ENCODE measurements around the gene MINDY2. TPM values are rescaled to one million over a fixed set of nuclear protein-coding genes. Genes with fewer than 3 reads are reported as not detected.

MINDY2 gene
- total and polyA plus RNA-seq, 9 of the 15 experiments (the other 6 are each of a cell fraction or from before 2014, with no cell fraction given), result 2.4 to 15.3 (median 7.2) TPM

DNA sequence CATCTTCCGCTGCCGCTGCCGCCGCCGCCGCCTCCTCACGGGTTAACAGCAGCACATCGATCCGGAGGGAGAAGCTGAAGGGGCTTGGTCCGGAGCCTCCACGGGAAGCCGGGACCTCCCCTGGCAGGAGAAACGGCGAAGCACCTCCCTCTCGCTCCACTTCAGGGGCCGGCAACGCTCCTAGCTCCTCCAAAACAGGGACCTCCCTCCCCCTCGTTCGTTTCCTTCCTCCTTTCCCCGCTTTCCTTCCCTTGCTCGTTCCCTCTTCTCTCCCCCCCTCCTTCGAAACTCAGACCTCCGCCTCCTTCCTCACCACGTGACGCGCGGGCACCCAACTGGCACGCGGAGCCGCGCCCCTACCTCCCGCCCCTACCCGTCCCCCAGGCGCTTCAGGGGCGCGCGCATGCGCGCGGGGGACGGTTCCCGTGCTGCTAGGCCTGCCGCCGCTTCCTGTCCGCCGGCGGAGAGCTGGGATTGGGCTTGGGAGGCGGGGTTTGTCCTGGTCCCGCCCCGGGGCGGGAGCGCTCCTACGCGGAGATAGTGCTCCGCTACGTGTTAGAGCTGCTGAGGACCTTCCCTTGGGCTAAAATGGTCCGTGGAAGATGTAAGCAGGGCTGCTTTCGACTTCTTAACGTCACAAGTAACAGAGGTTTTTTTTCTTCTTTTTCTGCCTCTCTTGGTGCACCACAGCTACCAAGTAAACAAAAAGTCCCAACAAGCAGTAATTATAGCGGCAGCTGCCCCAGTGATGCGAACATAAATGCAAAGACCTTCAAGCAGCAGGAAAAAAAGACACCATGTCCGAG is 21.4 kb upstream of the MINDY2 start, which contains the start of gene ADAM10 (continued):
- TF ChIP-seq SNRNP70 (optimal IDR thresholded peaks at IDR 0.05; ENCODE audit: low read depth, low read length) (no peak), GABPB2 (CRISPR knock-in tag; conservative IDR thresholded peaks at IDR 0.05) (no peak), JUN (IDR thresholded peaks at IDR 0.05; ENCODE audit: borderline replicate concordance, low read depth, low read length) (peak; percentile 43; the same call in 1 of the 2 replicates), JUN (CRISPR knock-in tag; IDR thresholded peaks at IDR 0.05; ENCODE audit: borderline replicate concordance) (no peak), ZNF354B (CRISPR knock-in tag; IDR thresholded peaks at IDR 0.05) (no peak), ZC3H4 (CRISPR knock-in tag; IDR thresholded peaks at IDR 0.05; ENCODE audit: borderline replicate concordance) (no peak), XRCC3 (IDR thresholded peaks at IDR 0.05) (no peak), PTBP1 (IDR thresholded peaks at IDR 0.05; ENCODE audit: low read depth, low read length) (no peak), ZNF232 (CRISPR knock-in tag; IDR thresholded peaks at IDR 0.05) (no peak), ZNF57 (CRISPR knock-in tag; IDR thresholded peaks at IDR 0.05) (no peak), SMARCB1 (IDR thresholded peaks at IDR 0.05; ENCODE audit: insufficient read length, low read depth) (no peak), THRAP3 (IDR thresholded peaks at IDR 0.05; ENCODE audit: borderline replicate concordance) (no peak), ASH1L (IDR thresholded peaks at IDR 0.05; ENCODE audit: borderline replicate concordance, low read depth, partially characterized antibody) (no peak), PRPF4 (IDR thresholded peaks at IDR 0.05; ENCODE audit: insufficient read depth, low read depth, low read length, poor library complexity, severe bottlenecking) (no peak), COPS2 (conservative IDR thresholded peaks at IDR 0.05) (no peak), CREBBP (IDR thresholded peaks at IDR 0.05; ENCODE audit: low read depth, low read length) (no peak), MEF2A (IDR thresholded peaks at IDR 0.05; ENCODE audit: control insufficient read depth, low read depth, low read length) (no peak), SETDB1 (IDR thresholded peaks at IDR 0.05; ENCODE audit: low read length) (no peak), KDM1A (IDR thresholded peaks at IDR 0.05) (peak in 1 of 2 experiments; percentile 16; a peak in 1 of 4 replicates), ZNF766 (CRISPR knock-in tag; conservative IDR thresholded peaks at IDR 0.05) (no peak), PPARD (CRISPR knock-in tag; IDR thresholded peaks at IDR 0.05) (no peak)
- TF ChIP-seq, protein P1, sequence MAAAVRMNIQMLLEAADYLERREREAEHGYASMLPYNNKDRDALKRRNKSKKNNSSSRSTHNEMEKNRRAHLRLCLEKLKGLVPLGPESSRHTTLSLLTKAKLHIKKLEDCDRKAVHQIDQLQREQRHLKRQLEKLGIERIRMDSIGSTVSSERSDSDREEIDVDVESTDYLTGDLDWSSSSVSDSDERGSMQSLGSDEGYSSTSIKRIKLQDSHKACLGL (CRISPR knock-in tag; IDR thresholded peaks at IDR 0.05; ENCODE audit: borderline replicate concordance, poor library complexity, severe bottlenecking), result no peak
- TF ChIP-seq, protein P2, sequence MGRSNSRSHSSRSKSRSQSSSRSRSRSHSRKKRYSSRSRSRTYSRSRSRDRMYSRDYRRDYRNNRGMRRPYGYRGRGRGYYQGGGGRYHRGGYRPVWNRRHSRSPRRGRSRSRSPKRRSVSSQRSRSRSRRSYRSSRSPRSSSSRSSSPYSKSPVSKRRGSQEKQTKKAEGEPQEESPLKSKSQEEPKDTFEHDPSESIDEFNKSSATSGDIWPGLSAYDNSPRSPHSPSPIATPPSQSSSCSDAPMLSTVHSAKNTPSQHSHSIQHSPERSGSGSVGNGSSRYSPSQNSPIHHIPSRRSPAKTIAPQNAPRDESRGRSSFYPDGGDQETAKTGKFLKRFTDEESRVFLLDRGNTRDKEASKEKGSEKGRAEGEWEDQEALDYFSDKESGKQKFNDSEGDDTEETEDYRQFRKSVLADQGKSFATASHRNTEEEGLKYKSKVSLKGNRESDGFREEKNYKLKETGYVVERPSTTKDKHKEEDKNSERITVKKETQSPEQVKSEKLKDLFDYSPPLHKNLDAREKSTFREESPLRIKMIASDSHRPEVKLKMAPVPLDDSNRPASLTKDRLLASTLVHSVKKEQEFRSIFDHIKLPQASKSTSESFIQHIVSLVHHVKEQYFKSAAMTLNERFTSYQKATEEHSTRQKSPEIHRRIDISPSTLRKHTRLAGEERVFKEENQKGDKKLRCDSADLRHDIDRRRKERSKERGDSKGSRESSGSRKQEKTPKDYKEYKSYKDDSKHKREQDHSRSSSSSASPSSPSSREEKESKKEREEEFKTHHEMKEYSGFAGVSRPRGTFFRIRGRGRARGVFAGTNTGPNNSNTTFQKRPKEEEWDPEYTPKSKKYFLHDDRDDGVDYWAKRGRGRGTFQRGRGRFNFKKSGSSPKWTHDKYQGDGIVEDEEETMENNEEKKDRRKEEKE (IDR thresholded peaks at IDR 0.05; ENCODE audit: borderline replicate concordance in 1 of 2, control insufficient read depth in 1 of 2, low read depth in 2 of 2, low read length in 1 of 2), result no peak
- TF ChIP-seq, protein P3, sequence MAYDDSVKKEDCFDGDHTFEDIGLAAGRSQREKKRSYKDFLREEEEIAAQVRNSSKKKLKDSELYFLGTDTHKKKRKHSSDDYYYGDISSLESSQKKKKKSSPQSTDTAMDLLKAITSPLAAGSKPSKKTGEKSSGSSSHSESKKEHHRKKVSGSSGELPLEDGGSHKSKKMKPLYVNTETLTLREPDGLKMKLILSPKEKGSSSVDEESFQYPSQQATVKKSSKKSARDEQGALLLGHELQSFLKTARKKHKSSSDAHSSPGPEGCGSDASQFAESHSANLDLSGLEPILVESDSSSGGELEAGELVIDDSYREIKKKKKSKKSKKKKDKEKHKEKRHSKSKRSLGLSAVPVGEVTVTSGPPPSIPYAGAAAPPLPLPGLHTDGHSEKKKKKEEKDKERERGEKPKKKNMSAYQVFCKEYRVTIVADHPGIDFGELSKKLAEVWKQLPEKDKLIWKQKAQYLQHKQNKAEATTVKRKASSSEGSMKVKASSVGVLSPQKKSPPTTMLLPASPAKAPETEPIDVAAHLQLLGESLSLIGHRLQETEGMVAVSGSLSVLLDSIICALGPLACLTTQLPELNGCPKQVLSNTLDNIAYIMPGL (CRISPR knock-in tag; IDR thresholded peaks at IDR 0.05), result 0 out of 2 replicates have a peak, but pooled peaks have one; percentile 7

All from K562 (cell line).